ENCODE data around the gene GHRL. TPM values are rescaled to one million over a fixed set of nuclear protein-coding genes. Genes with fewer than 3 reads are reported as not detected.

GHRL gene
- total RNA-seq, 2 donors from 2014 or later, result 0.75 to 1.1 TPM

DNA sequence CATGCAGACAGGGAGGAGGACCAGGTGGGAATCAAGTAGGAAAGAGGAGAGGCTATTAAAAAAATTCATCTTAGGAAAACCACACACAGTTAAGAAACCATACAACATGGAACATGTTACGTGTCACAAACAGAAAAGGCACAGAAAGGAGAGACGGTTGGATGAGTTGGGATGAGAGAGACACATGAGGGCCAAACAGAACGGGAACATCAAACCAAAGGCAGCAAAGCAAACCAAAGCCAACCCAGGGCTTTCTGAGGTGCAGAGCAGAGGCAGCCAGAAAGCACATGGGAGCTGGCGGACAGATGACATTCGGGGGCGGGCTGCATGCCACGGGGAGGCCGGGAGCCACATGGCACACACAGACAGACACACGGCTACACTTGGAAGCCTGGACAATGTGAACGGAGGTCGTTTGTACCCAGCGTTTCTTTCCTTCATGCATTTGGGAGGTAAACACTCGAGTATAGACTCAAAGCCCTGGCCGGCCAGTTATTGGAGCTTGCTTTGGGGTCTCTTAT lies 36.8 kb upstream of the GHRL start:
- intact Hi-C loops (cut with DNase I, micrococcal nuclease), result no loop called here
- DNase-seq (no peak), ATAC-seq (no peak)

DNA sequence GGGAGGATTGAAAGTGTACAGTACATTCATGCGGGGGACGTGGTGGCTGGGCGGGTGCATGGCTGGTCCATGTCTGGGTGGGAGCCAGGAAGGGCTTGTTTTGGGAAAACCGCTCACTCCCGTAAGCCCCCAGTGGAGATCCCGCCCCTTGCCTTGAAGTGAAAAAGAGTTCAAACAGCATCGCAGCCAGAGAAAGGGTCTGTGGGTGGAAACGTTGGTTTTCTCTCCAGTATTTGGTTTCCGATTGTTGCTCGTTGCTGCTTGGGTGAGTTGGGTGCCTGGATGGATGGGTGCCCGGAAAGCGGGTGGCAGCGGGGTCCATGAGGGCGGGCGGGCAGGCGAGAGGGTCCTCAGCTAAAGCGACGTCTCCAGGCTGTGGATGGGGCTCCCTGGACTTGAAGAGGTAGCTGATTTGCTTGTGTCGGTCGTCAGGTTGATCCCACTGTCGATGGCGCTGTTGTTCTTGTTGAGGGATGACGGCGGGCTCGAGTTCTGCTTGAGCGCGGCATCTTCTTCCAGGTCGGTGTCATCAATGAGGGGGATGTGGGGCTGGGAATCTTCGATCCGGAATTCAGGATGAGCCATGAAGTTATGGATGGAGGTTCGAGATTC lies 35.8 kb upstream of the GHRL start:
- DNase-seq, result no peak
- intact Hi-C loops (cut with DNase I, micrococcal nuclease), result no loop called here
- no peak for ATAC-seq

DNA sequence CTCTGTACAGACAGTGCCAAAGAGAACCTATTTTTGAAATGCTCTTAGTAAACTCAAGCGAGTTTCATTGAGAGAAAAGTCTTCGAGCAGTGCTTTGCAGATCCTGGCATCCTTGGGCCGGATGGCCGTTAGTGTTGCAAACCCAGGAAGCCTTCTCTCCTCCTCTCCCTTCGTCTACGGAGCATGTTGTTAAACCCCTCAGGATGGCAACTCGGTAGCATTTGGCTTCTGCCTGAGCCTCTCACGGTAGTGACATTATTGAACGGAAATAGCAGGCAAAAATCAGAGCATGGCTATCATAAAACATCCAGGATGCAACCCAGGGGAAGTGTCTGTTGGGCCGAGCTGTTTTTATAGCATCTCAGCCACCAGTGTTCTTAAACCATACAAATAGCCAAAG lies 34.8 kb upstream of the GHRL start:
- ATAC-seq (no peak), DNase-seq (no peak)
- intact Hi-C loops (cut with DNase I, micrococcal nuclease), result no loop called here

DNA sequence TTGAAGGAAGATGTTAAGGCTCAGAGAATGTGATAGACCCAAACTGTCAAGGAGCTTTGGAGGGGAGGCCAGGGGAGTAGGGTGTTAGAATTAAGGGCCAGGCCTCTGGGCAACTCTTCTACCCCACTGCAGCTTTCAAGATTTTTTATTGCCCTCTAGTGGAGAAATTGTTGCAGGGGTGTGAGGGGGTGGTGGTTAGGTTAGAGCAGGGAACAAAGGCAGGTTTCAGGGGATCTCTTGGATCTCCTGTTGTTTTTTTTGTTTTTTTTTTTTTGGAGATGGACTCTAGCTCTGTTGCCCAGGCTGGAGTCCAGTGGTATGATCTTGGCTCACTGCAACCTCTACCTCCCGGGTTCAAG lies 29.6 kb upstream of the GHRL start:
- intact Hi-C loops (cut with DNase I, micrococcal nuclease), result no loop called here
- ATAC-seq (no peak), DNase-seq (no peak)

DNA sequence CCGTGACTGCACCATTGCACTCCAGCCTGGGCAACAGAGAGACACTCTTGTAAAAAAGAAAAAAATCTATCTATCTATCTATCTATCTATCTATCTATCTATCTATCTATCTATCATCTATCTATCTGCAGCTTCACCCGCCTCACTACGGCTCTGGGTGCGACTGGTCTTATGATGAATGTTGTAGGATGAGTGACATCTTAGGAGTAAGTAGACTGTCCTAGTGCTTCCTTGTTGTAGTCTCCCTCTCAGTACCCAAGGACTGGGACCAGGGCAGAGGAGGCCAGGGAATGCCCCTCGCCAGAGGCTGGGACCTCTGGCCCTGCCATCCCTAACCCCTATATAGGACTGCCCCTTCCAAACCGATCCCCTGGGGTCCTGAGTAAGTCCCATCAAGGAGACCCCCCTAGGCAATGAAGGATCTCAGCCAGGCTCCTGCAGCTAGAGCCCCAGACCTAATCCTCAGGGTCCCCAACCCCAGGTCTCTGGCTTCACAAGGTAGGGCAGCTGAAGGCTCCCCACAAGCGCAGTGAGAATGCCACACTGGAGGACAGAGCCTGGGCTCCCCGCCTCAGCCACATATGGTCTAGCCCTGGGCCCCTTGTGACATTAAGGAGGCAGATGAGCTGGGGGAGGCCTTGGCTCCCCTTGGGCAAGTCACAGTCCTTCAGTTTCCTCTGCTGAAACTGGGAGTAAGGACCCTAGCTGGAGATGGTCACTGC lies 29.0 kb upstream of the GHRL start:
- DNase-seq, result peak in 1 of 2 donors; percentile 18
- ATAC-seq, result no peak
- intact Hi-C loops (cut with DNase I, micrococcal nuclease), result no loop called here

DNA sequence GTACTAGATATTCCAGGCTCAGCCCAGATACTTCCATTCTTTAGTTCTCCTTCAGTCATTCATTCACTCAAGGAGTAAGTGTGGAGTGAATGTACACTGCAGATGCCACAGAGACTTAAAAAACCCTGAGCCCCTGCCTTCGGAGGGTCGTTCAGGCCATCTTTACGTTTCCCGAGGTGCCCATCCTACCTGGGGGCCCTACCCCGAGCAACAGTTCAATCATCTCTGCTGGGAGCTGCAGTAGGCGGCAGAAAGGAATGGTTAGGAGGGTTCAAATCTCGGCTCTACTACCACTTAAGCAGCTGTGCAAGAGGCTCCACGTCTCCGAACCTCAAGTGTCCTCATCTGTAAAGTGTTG lies 27.6 kb upstream of the GHRL start:
- ATAC-seq (peak; percentile 13), DNase-seq (no peak)
- intact Hi-C loops (cut with DNase I, micrococcal nuclease), result no loop called here

DNA sequence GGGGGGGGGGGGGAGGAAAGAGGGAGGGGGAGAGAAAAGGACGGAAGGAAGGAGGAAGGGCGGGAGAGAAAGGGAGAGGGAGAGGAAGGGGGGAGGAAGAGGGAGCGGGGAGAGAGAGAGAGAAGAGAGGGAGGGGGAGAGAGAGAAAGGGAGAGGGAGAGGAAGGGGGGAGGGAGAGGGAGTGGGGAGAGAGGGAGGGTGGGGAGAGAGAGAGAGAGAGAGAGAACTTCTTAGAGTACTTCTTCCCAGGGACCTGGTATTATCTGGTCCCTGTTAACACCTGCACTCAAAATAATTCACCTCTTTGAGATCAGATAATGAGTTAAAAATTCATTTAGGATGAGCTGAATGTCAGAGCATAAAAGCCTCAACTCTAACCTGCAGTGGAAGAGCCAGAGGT lies 27.1 kb upstream of the GHRL start:
- DNase-seq (no peak), ATAC-seq (no peak)
- intact Hi-C loops (cut with DNase I, micrococcal nuclease), result no loop called here

DNA sequence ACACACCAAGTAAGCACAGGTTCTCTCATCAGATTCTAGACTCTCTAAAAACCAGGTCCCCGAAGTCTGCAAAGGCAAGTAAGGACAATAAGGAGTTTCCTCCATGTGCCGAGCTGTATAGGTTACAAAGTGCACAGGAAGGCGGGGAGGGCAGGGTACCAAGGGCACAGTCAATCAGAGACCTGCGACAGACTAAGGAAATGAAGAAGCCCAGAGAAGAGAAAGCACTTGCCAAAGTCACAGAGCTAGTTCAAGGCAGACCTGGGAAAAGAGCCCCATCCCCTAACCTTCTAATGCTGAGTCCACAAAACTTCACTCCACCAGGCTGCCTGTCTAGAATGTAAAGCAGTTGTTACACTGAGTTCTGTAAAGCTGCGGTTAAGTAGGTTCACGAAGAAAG lies 26.5 kb upstream of the GHRL start:
- intact Hi-C loops (cut with DNase I, micrococcal nuclease), result no loop called here
- ATAC-seq (peak; percentile 57), DNase-seq (peak in 1 of 2 donors; percentile 38)

DNA sequence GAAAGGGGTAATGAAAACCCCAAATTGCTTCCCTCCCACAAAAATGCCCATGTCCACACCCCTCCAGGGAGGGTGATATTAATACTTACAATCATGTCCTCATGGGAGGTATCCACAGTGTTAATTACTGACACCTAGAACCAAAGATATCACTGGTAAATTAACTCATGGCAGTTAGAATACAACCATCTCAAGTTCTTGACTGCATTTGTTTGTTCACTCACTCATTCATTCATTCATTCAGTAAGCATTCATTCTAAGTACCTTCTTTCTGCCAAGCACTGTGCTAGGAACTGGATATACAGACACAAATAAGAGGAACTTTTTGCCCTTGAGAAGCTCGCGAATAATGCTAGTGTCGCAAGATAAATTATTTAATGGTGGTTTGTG lies 25.2 kb upstream of the GHRL start:
- intact Hi-C loops (cut with DNase I, micrococcal nuclease), result no loop called here
- no peak for DNase-seq
- no peak for ATAC-seq

DNA sequence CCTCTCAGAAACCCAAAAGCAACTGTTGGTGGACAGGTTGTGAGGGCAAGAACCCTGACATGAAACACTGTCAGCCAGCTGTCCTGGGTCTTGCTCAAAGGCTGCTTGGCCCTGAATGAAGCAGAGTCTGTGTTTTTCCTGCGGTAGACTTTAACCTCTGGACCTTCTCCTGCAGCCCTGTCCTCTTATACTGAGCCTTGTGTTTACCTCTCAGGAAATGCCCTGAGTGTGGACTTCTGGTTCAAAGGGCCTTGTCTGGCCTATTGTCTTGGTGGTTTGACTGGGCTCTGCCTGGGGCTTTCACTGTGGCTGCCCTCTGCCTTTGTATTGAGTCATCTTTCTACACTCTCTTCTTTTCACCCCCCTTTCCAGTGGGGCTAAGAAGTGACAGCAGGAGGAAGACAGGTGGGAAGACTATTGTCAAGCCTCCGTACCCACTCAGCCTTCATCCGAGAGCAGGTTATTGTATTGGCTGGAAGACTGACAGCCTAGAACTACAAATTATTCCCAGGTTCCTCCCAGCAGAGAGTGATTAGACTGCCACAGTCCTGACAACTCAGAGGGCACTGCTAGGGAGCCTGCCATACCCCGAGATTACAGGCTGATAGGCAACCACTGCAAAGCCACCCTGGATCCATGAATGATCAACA lies 24.7 kb upstream of the GHRL start:
- ATAC-seq (peak; percentile 18), DNase-seq (no peak)
- intact Hi-C loops (cut with DNase I, micrococcal nuclease), result no loop called here

DNA sequence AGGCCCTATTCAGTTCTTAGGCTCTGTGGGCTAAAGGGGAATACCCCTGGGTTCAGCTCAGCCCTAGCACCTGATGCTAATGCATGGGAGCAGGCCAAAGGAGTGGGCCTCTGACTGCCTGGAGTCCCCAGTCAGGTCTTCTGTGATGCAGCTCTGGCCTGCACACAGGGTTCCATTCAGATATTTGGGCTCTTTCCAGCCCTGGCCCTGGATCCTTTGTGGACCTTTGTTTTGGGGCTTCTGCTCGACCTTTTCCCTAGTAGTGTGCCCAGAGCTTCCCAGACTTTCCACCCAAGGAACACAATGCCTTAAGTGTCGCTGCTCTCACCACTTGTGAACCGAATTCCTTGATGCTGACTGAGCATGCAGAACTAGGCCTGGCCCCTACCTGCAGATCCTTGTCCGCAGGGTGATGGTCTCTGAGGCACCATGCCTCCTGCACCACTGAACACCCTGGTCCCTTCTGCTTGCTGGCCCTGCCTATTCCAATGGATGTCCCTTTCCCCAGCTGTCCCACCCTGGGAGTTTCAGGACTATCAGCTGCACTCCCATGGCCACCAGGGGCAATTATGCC lies 23.1 kb upstream of the GHRL start:
- ATAC-seq (no peak), DNase-seq (no peak)
- intact Hi-C loops (cut with DNase I, micrococcal nuclease), result no loop called here

DNA sequence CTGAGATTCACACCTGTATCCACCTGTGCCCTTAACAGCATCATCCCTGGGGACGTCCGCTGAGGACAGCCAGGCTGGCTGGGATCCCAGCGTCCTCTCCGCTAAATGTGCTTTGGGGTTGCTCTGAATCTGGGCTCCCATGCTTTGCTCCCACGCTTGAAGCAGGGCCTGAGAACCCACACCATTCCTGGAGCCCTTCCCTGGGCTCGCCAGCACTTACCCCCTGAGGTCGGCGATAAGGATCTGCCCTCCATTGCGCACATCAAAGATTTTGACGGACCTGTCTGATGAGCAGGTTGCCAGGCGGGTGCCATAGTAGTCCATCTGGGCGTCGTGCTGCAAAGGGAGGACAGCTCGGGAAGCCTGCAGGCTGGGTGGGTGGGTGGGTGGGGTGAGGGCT lies 22.4 kb upstream of the GHRL start:
- ATAC-seq (no peak), DNase-seq (no peak)
- intact Hi-C loops (cut with DNase I, micrococcal nuclease), result no loop called here

DNA sequence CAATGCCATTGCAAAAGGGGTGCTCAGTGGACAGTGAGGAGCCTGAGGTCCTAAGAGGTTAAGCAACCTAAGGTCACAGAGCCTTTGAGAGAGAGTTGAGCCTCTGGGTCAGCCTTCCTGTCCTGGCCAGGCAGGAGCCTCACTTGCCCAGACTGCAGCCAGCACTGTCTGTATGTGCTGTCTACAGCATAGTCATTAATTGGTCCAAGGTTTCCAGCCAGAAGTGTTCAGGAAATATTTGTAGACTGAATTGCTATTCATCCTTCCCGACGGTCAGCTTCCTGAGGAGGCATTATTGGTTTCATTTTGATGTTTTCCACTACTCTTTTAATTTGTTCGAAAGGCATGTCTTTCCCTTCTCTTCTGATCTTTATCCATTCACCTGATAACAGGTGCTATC lies 20.1 kb upstream of the GHRL start:
- intact Hi-C loops (cut with DNase I, micrococcal nuclease), result no loop called here
- DNase-seq (no peak), ATAC-seq (no peak)

DNA sequence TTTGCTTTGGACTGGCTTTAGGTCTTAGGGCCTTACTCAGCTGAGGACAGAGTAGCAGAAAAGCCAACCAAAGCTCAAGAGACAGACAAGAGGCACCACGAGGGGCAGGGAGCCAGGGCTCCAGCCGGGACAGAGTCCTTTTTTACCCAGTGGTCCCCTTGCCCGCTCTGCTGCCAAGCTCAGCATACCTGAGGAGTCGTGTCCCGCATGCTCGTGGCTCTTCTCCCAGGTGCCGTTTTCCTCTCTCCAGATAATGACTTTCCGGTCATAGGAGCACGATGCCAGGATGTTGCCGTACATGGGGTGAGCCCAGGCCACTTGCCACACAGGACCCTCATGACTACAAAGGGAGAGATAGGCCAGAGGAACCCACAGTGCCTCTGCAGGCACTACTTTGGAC lies 19.6 kb upstream of the GHRL start:
- no peak for DNase-seq
- no peak for ATAC-seq
- intact Hi-C loops (cut with DNase I, micrococcal nuclease), result no loop called here

DNA sequence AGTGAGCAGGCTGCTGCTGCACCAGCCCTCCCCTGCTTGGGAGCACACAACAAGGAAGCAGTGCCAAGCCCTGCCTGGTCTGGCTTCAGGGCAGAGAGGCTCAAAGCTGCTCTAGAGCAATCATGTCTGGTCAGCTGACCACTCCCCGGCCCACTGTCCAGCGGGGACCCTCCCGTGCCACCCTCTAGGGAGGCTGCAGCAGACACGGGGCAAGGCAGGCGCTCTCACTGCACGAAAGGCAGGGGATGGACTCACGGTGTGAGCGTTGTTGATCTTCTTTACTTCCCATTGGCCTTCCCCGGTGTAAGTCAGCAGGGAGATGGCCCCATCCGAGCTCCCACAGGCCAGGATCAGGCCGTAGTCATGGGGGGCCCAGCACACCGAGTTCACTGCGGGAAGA lies 19.0 kb upstream of the GHRL start:
- ATAC-seq, result no peak

DNA sequence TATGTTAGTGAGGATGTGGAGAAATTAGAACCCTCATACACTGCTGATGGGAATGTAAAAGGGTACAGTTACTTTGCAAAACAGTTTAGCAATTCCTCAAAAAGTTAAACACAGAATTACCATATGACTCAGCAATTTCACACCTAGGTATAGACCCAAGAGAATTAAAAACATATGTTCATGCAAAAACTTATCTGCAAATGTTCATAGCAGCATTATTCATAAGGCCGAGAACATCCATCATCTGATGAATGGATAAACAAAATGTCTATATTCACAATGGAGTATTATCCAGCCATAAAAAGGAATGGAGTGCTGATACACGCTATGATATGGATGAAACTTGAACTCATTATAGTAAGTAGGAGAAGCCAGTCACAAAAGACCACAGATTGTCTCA lies 17.8 kb upstream of the GHRL start:
- intact Hi-C loops (cut with DNase I, micrococcal nuclease), result no loop called here
- ATAC-seq (no peak), DNase-seq (no peak)

More for the DNA sequence above, 19.0 kb upstream of the GHRL start:
- DNase-seq, result no peak
- intact Hi-C loops (cut with DNase I, micrococcal nuclease), result no loop called here

DNA sequence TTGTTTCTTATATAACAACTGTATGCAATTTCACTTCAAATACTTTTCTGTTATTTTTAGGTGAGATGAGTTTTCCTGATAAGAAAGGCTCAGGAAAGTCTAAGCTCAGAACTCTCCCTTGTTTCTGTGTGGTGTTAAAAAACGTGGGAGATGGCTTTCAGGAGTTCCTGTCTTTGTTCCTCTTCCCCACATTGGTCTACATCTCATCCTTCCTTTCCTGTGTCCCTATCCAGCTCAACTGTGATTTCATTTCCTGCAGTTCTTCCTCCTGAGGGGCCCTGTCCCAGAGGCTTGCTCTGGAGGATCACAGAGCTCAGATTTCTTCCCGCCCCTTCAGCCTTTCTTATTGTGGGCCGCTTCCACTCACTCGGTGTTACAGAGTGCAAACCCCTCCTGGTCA lies 17.0 kb upstream of the GHRL start:
- intact Hi-C loops (cut with DNase I, micrococcal nuclease), result no loop called here
- ATAC-seq, result no peak
- DNase-seq, result no peak

DNA sequence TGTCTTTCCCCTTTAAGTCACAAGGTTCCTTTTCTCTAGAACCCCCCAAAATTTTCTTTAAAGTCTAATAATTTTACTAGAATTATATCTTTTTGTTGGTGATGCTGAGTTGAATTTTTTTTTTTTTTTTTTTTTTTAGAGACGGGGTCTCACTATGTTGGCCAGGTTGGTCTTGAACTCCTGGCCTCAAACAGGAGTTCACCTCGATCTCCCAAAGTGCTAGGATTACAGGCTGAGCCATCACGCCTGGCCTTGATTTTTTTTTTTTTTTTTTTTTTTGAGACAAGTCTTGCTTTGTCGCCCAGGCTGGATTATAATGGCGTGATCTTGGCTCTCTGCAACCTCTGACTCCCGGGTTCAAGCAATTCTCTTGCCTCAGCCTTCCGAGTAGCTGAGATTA lies 15.9 kb upstream of the GHRL start:
- DNase-seq, result no peak
- intact Hi-C loops (cut with DNase I, micrococcal nuclease), result no loop called here
- no peak for ATAC-seq

DNA sequence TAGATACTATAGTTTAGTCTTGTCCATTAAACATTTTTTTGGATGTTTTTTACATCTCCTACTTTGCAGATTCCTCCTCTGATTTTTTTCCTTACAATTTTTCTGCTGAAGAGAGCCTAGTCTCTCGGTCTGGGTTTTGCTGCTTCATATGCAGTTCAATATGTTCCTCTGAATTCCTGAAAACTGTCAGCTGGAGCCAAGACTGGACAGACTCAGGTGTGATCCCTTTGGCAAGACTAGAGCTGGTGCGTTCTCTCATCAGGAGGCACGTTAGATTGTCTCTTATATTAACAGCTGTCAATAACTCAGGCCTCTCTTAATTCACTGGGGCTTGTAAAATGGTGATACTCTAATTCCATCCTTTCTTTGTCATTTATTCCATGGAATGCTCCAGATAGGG lies 13.4 kb upstream of the GHRL start:
- ATAC-seq, result no peak
- intact Hi-C loops (cut with DNase I, micrococcal nuclease), result no loop called here
- DNase-seq, result no peak

DNA sequence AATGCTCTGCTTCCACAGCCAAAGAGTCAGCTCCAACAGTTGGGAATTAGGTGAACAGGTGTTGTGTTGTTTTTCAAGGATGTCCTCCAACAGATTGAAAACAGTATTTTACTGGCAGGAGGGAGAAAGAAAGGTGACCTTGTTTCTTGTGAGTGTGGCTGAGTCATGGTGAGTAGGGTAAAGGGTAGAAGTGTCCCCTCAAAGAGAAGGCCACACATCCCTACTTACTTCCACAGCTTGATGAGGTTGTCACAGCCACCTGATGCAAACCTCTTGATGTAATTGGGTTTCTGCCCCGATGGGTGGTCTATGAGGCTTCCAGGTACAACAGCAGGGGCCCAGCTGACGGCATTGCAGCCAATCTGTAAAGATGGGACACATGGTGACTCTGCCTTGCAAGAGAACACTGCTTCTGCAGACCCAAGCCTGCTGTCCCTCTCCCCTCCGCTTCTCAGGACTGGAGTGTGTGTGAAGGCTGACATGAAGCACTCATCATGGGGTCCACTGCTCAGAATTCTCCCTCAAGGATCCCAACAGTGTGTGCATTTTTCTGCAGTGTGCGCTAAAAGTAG lies 12.7 kb upstream of the GHRL start:
- intact Hi-C loops (cut with DNase I, micrococcal nuclease), result no loop called here
- ATAC-seq, result no peak
- DNase-seq, result no peak

All from left colon (tissue), 2 donors.